ENCODE results near the gene GPNMB. TPM values are rescaled to one million over a fixed set of nuclear protein-coding genes. Genes with fewer than 3 reads are reported as not detected.

Gene GPNMB
- total RNA-seq, 1 donor = 525 TPM

DNA sequence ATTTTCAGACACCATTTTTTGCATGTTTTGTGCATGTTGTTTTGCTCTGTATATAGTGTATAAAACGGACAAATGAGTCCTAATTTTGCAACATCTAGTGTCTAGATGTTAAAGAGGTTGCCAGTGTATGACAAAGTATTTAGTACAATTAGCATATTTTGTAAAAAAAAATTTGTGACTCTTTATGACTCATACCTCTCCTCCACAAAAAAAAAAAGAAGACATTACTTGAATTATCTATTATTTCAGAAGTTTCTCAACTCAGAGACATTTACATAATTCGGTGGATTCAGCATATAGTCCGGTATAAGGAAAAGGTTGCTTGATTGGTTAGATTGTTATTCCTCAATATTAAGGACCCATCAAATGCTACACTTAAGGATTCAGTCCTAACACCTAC is 38.7 kb upstream of the GPNMB start:
- no peak for DNase-seq (ENCODE audit: low read depth)
- TF ChIP-seq, protein P1, sequence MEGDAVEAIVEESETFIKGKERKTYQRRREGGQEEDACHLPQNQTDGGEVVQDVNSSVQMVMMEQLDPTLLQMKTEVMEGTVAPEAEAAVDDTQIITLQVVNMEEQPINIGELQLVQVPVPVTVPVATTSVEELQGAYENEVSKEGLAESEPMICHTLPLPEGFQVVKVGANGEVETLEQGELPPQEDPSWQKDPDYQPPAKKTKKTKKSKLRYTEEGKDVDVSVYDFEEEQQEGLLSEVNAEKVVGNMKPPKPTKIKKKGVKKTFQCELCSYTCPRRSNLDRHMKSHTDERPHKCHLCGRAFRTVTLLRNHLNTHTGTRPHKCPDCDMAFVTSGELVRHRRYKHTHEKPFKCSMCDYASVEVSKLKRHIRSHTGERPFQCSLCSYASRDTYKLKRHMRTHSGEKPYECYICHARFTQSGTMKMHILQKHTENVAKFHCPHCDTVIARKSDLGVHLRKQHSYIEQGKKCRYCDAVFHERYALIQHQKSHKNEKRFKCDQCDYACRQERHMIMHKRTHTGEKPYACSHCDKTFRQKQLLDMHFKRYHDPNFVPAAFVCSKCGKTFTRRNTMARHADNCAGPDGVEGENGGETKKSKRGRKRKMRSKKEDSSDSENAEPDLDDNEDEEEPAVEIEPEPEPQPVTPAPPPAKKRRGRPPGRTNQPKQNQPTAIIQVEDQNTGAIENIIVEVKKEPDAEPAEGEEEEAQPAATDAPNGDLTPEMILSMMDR (IDR thresholded peaks at IDR 0.05; ENCODE audit: insufficient read depth, low read length) = no peak
- no peak overlapping the region for H3K4me3 ChIP-seq (ENCODE audit: low read depth, low read length)

- TF ChIP-seq, protein P1 (IDR thresholded peaks at IDR 0.05; ENCODE audit: insufficient read depth, low read length) = no peak
- no peak for DNase-seq (ENCODE audit: low read depth)
- H3K4me3 ChIP-seq (ENCODE audit: low read depth, low read length) = no peak overlapping the region
Observed at GRCh38 chr7:23208316-23208715, 38.3 kb upstream of the GPNMB start.

GRCh38 chr7:23210506-23210905 is 36.1 kb upstream of the GPNMB start:
- DNase-seq (ENCODE audit: low read depth) = no peak
- no peak overlapping the region for H3K4me3 ChIP-seq (ENCODE audit: low read depth, low read length)
- TF ChIP-seq, protein P1 (IDR thresholded peaks at IDR 0.05; ENCODE audit: insufficient read depth, low read length) = no peak

DNA sequence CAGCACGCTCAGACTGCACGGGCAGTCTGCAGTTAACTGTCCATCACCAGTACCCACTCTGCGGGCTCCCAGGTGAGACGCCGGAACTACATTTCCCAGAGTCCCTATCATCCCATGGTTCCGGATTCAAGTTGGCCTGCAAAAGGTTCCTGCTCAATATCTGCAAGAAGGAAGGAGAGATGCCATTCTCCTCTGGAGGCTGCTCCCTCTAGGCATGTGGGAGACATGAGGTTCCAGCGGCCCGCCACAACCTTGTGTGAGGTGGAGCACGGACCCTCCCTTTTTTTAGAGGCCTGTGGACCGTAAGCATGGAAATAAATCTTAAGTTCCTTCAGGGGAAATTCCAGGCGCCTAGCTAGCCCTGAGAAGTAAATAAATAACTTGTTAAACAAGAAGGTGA is 35.0 kb upstream of the GPNMB start:
- no peak for DNase-seq (ENCODE audit: low read depth)
- H3K4me3 ChIP-seq (ENCODE audit: low read depth, low read length) = no peak overlapping the region
- TF ChIP-seq, protein P1 (IDR thresholded peaks at IDR 0.05; ENCODE audit: insufficient read depth, low read length) = no peak

- no peak for DNase-seq (ENCODE audit: low read depth)
- TF ChIP-seq, protein P1 (IDR thresholded peaks at IDR 0.05; ENCODE audit: insufficient read depth, low read length) = no peak
- no peak overlapping the region for H3K4me3 ChIP-seq (ENCODE audit: low read depth, low read length)
Observed at GRCh38 chr7:23212395-23212794, 34.2 kb upstream of the GPNMB start.

- no peak for DNase-seq (ENCODE audit: low read depth)
- no peak overlapping the region for H3K4me3 ChIP-seq (ENCODE audit: low read depth, low read length)
- TF ChIP-seq, protein P1 (IDR thresholded peaks at IDR 0.05; ENCODE audit: insufficient read depth, low read length) = no peak
Observed at GRCh38 chr7:23212841-23213240, 33.7 kb upstream of the GPNMB start.

DNA sequence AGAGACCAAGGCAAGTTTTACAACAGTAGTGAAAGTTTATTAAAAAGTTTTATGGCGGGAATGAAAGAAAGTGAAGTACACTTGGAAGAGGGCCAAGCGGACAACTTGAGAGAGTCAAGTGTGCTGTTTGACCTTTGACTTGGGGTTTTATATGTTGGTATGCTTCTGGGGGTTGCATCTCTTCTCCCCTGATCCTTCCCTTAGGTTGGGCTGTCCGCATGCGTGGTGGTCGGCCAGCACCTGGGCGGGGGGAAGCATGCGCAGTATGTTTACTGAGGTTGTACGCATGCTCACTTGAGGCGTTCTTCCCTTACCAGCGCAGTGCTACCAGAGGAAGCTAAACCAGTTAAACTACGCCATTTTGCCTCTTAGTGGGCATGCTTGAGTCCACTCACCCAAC is 32.8 kb upstream of the GPNMB start:
- TF ChIP-seq, protein P1 (IDR thresholded peaks at IDR 0.05; ENCODE audit: insufficient read depth, low read length) = no peak
- H3K4me3 ChIP-seq (ENCODE audit: low read depth, low read length) = no peak overlapping the region
- DNase-seq (ENCODE audit: low read depth) = no peak
